H1 (cell line): ENCODE data around the gene ARHGAP23. TPM values are rescaled to one million over a fixed set of nuclear protein-coding genes. Genes with fewer than 3 reads are reported as not detected.

Experiments used
- CTCF ChIA-PET: fragments of 300-600 bp; sonication (Branson Sonifier 250); formaldehyde crosslinking; loops from one replicate; lab custom pipeline; 2021; ENCODE audit not compliant: partially characterized antibody; lab: Charles Lee
- POLR2A ChIA-PET: fragments of 300-600 bp; sonication (Branson Sonifier 250); formaldehyde crosslinking; loops from one replicate; lab custom pipeline; 2021; ENCODE audit warnings: inconsistent platforms; ENCODE audit not compliant: partially characterized antibody; lab: Charles Lee
- DNase-seq, 2 experiments: peaks; one replicate each; pipeline versions ENCODE4 v3.0.0 to v3.0.0-alpha.2; 2010 to 2022; ENCODE audit warnings: low spot score in 2 of 2, low read depth in 1 of 2, mixed read lengths in 1 of 2
- FAIRE-seq: peaks from 2 replicates; lab custom pipeline; 2011; peaks lifted over from hg19 to GRCh38; lab: Jason Lieb, UNC
- H2AFZ ChIP-seq: 2 replicates; pipeline ENCODE4 v1.8.1; 2012; ENCODE audit warnings: low read length, inconsistent platforms
- H2AK5ac ChIP-seq: 2 replicates; pipeline ENCODE4 v1.6.1; 2013; ENCODE audit warnings: low read depth, low read length
- H2BK120ac ChIP-seq: replicated peaks from 2 replicates; pipeline ENCODE3; 2013; ENCODE audit warnings: low read depth, low read length, inconsistent platforms
- H2BK12ac ChIP-seq: 2 replicates; pipeline ENCODE4 v1.6.1; 2013; ENCODE audit warnings: low read depth, low read length
- H2BK15ac ChIP-seq: 2 replicates; pipeline ENCODE4 v1.6.1; 2013; ENCODE audit warnings: low read length
- H2BK20ac ChIP-seq: 2 replicates; pipeline ENCODE4 v1.6.1; 2013; ENCODE audit warnings: low read length
- H2BK5ac ChIP-seq: 2 replicates; pipeline ENCODE4 v1.6.1; 2013; ENCODE audit warnings: low read depth, low read length
- H3K14ac ChIP-seq: 2 replicates; pipeline ENCODE4 v1.6.1; 2013; ENCODE audit warnings: inconsistent platforms; ENCODE audit not compliant: insufficient read length
- H3K18ac ChIP-seq: 2 replicates; pipeline ENCODE4 v1.6.1; 2013; ENCODE audit warnings: low read length; ENCODE audit errors: extremely low read depth
- H3K23ac ChIP-seq: 2 replicates; pipeline ENCODE4 v1.6.1; 2013; ENCODE audit warnings: inconsistent platforms; ENCODE audit not compliant: insufficient read length
- H3K23me2 ChIP-seq: 2 replicates; pipeline ENCODE4 v1.6.1; 2013; ENCODE audit warnings: low read depth, low read length
- H3K27ac ChIP-seq: 2 replicates; pipeline ENCODE4 v1.6.1; 2011; ENCODE audit warnings: low read depth, low read length, inconsistent platforms
- H3K27me3 ChIP-seq, 4 experiments: replicated peaks in 1 of 4; 1 replicate in 1 of 4; 2 replicates in 3 of 4; pipeline versions ENCODE4 v1.6.1 to v1.8.1; 2011 to 2013; ENCODE audit warnings: low read length in 3 of 4, mild to moderate bottlenecking in 3 of 4, inconsistent platforms in 2 of 4, mixed read lengths in 2 of 4, moderate library complexity in 1 of 4; ENCODE audit not compliant: control insufficient read depth in 3 of 4, insufficient read depth in 3 of 4; ENCODE audit errors: extremely low read depth in 1 of 4
- H3K36me3 ChIP-seq, 4 experiments: 2 replicates each; pipeline versions ENCODE4 v1.6.1 to v1.8.1; 2011 to 2013; ENCODE audit warnings: mild to moderate bottlenecking in 4 of 4, low read length in 3 of 4, moderate library complexity in 2 of 4, control low read depth in 1 of 4, inconsistent platforms in 1 of 4; ENCODE audit not compliant: insufficient read depth in 4 of 4, control insufficient read depth in 2 of 4
- H3K4ac ChIP-seq: replicated peaks from 2 replicates; pipeline ENCODE3; 2013; ENCODE audit warnings: low read length, low read depth, mixed read lengths, inconsistent platforms; ENCODE audit not compliant: insufficient read length
- H3K4me1 ChIP-seq, 4 experiments: replicated peaks in 1 of 4; 1 replicate in 1 of 4; 2 replicates in 3 of 4; pipeline versions ENCODE4 v1.6.1 to v1.8.1; 2011 to 2013; ENCODE audit warnings: low read length in 3 of 4, inconsistent platforms in 2 of 4, mixed read lengths in 1 of 4; ENCODE audit not compliant: insufficient read depth in 4 of 4, control insufficient read depth in 3 of 4
- H3K4me2 ChIP-seq, 2 experiments: 2 replicates each; pipeline versions ENCODE4 v1.6.1 to v1.8.1; 2011 to 2013; ENCODE audit warnings: low read depth in 2 of 2, low read length in 2 of 2, control low read depth in 1 of 2, inconsistent platforms in 1 of 2, mild to moderate bottlenecking in 1 of 2; ENCODE audit not compliant: insufficient read depth in 1 of 2
- H3K4me3 ChIP-seq, 4 experiments: fragments of 200-600, 300-600 bp in 1 of 4; sonication (generic), shearing (Covaris generic), sonication (Bioruptor Twin) in 1 of 4; 2 replicates each; pipeline versions ENCODE4 v1.5.1 to v1.8.1; 2011 to 2016; ENCODE audit warnings: low read length in 4 of 4, low read depth in 3 of 4, control low read depth in 2 of 4, inconsistent platforms in 2 of 4, mild to moderate bottlenecking in 2 of 4, mixed read lengths in 1 of 4, moderate library complexity in 1 of 4; ENCODE audit not compliant: insufficient read depth in 2 of 4; ENCODE audit errors: extremely low read depth in 1 of 4
- H3K56ac ChIP-seq: replicated peaks from 2 replicates; pipeline ENCODE3; 2013; ENCODE audit warnings: low read depth, mild to moderate bottlenecking, mixed read lengths, low read length, inconsistent platforms; ENCODE audit not compliant: insufficient read length
- H3K79me1 ChIP-seq: 2 replicates; pipeline ENCODE4 v1.6.1; 2013; ENCODE audit warnings: low read depth, low read length, control low read depth
- H3K79me2 ChIP-seq, 2 experiments: 2 replicates each; pipeline versions ENCODE4 v1.6.1 to v1.8.1; 2012 to 2013; ENCODE audit warnings: low read length in 2 of 2, mild to moderate bottlenecking in 2 of 2, inconsistent platforms in 1 of 2; ENCODE audit not compliant: insufficient read depth in 2 of 2, control insufficient read depth in 1 of 2
- H3K9ac ChIP-seq, 4 experiments: replicated peaks in 1 of 4; 1 replicate in 1 of 4; 2 replicates in 3 of 4; pipeline versions ENCODE4 v1.6.1 to v1.8.1; 2011 to 2013; ENCODE audit warnings: low read depth in 3 of 4, low read length in 3 of 4, control low read depth in 2 of 4, mild to moderate bottlenecking in 2 of 4, moderate library complexity in 2 of 4, inconsistent platforms in 1 of 4; ENCODE audit errors: extremely low read depth in 1 of 4
- H3K9me3 ChIP-seq, 2 experiments: 2 replicates each; pipeline versions ENCODE4 v1.6.1 to v1.8.1; 2012 to 2013; ENCODE audit warnings: mild to moderate bottlenecking in 2 of 2, moderate library complexity in 2 of 2, control low read depth in 1 of 2, inconsistent platforms in 1 of 2, low read depth in 1 of 2, low read length in 1 of 2, mixed read lengths in 1 of 2; ENCODE audit not compliant: insufficient read depth in 2 of 2
- H4K20me1 ChIP-seq, 2 experiments: replicated peaks in 1 of 2; 2 replicates each; pipeline versions ENCODE3 to v1.8.1; 2011 to 2013; ENCODE audit warnings: inconsistent platforms in 2 of 2, low read length in 2 of 2, mild to moderate bottlenecking in 1 of 2; ENCODE audit not compliant: insufficient read depth in 2 of 2, control insufficient read depth in 1 of 2
- H4K5ac ChIP-seq: 2 replicates; pipeline ENCODE4 v1.6.1; 2013; ENCODE audit warnings: low read length, low read depth, mixed read lengths, inconsistent platforms; ENCODE audit not compliant: insufficient read length
- H4K8ac ChIP-seq: 2 replicates; pipeline ENCODE4 v1.8.0; 2013; ENCODE audit warnings: mild to moderate bottlenecking, moderate library complexity, low read length, inconsistent platforms; ENCODE audit not compliant: insufficient read depth; ENCODE audit errors: extremely low read depth
- H4K91ac ChIP-seq: replicated peaks from 2 replicates; pipeline ENCODE3; 2013; ENCODE audit warnings: low read length, mixed read lengths, inconsistent platforms; ENCODE audit not compliant: insufficient read length
- CBX5 ChIP-seq: fragments of 300-800, 300-1000 bp; sonication (generic); IDR thresholded peaks from 2 replicates; pipeline ENCODE4 v1.7.1; 2016; ENCODE audit warnings: antibody characterized with exemption, low read length, low read depth
- CHD2 ChIP-seq: IDR thresholded peaks from 2 replicates; pipeline ENCODE4 v1.6.1; 2012; ENCODE audit warnings: low read length, improper control_type of control experiment
- CTBP2 ChIP-seq: IDR thresholded peaks from 2 replicates; pipeline ENCODE4 v1.7.0; 2011; ENCODE audit warnings: borderline replicate concordance, mild to moderate bottlenecking, moderate library complexity, mixed read lengths, low read length; ENCODE audit not compliant: insufficient read depth, insufficient read length
- EZH2 ChIP-seq: fragments of 200-600 bp; sonication (generic); IDR thresholded peaks from 2 replicates; pipeline ENCODE4 v1.7.1; 2012; ENCODE audit warnings: low read depth, mild to moderate bottlenecking, moderate library complexity, low read length, inconsistent platforms; ENCODE audit not compliant: severe bottlenecking
- GTF2F1 ChIP-seq: IDR thresholded peaks from 2 replicates; pipeline ENCODE4 v1.6.1; 2012; ENCODE audit warnings: low read depth, low read length, improper control_type of control experiment, borderline replicate concordance
- HDAC2 ChIP-seq, 2 experiments: fragments of 300-600 bp in 1 of 2; sonication (generic) in 1 of 2; IDR thresholded peaks; 2 replicates each; pipeline ENCODE4 v1.6.1; 2011 to 2012; ENCODE audit warnings: low read depth in 2 of 2, low read length in 2 of 2, mild to moderate bottlenecking in 2 of 2, moderate library complexity in 2 of 2, borderline replicate concordance in 1 of 2, inconsistent platforms in 1 of 2
- MAFK ChIP-seq: IDR thresholded peaks from 2 replicates; pipeline ENCODE4 v1.6.1; 2012; ENCODE audit warnings: low read depth, mild to moderate bottlenecking, improper control_type of control experiment, low read length
- NRF1 ChIP-seq: IDR thresholded peaks from 2 replicates; pipeline ENCODE4 v1.6.1; 2011; ENCODE audit warnings: mild to moderate bottlenecking, low read depth, low read length, improper control_type of control experiment
- SIX5 ChIP-seq: IDR thresholded peaks from 2 replicates; pipeline ENCODE4 v1.6.1; 2011; ENCODE audit warnings: mild to moderate bottlenecking, low read depth, low read length
- SRF ChIP-seq: IDR thresholded peaks from 2 replicates; pipeline ENCODE4 v1.6.1; 2011; ENCODE audit warnings: mild to moderate bottlenecking, low read depth, low read length, moderate library complexity
- TAF7 ChIP-seq: optimal IDR thresholded peaks from 2 replicates; pipeline ENCODE3; 2011; ENCODE audit warnings: low read depth, mild to moderate bottlenecking, inconsistent platforms, low read length, moderate library complexity, borderline replicate concordance
- WGBS, 2 experiments: shearing (Covaris generic) in 1 of 2; methylation state at CpG; one replicate each; pipeline versions ENCODE4 v1.1.6 to v1.1.7; 2013 to 2015; ENCODE audit warnings: low lambda C conversion rate in 2 of 2, mixed read lengths in 2 of 2, inconsistent platforms in 1 of 2, low coverage in 1 of 2, missing lambda C conversion rate in 1 of 2; ENCODE audit not compliant: insufficient replicate concordance in 2 of 2, insufficient coverage in 1 of 2, insufficient read length in 1 of 2; ENCODE audit errors: extremely low coverage in 1 of 2, missing lambda C conversion rate in 1 of 2; 5-methylcytosine and 5-hydroxymethylcytosine counted together
- polyA plus RNA-seq, 7 experiments: library from polyadenylated mRNA; depleted of rRNA in 3 of 7; stranded (reverse) in 5 of 7; unstranded in 2 of 7; fragments of >200 nt in 5 of 7; fragments of 200-250 nt in 2 of 7; gene quantifications; 1 replicate in 5 of 7; 2 replicates in 1 of 7; 4 replicates in 1 of 7; pipeline versions ENCODE4 v1.2.1 to v1.2.3, GENCODE V29; 2011 to 2013; ENCODE audit warnings: missing spikeins in 2 of 7, mixed read lengths in 2 of 7
- total RNA-seq: library from RNA; stranded (reverse); fragmentation: NEBNext Ultra II Directional; extraction: Animal tissue kit (Norgen Biotek cat#: 25700); gene quantifications from 2 replicates; pipeline ENCODE4 v1.2.1, GENCODE V29; 2021
- TF ChIP-seq, protein P1 (sequence below): IDR thresholded peaks from 2 replicates; pipeline ENCODE4 v1.6.1; 2012; ENCODE audit warnings: low read length, inconsistent platforms

The ARHGAP23 gene
- total and polyA plus RNA-seq, 2 of the 8 experiments (the other 6 are each of a cell fraction or from before 2014, with no cell fraction given) = 16.3 to 107 TPM

- no peak for FAIRE-seq
- CTCF ChIA-PET = interaction anchor here (0.6 to 38.1 kb wide), 8 partner anchors 3 to 124 kb away, joined by 3 to 914 read pairs (median 150); partner anchors contain the start of gene SRCIN1
- H3K9me3 ChIP-seq = no peaks in the 10 kb centered on the region
Measured at GRCh38 chr17:38549285-38549684, 121.0 kb downstream of the ARHGAP23 start.

More at GRCh38 chr17:38549285-38549684, 121.0 kb downstream of the ARHGAP23 start:
- H2AK5ac ChIP-seq = no peak overlapping the region
- no peak overlapping the region for H3K4me2 ChIP-seq
- H3K27ac ChIP-seq = no peak overlapping the region
- no peak overlapping the region for H2BK120ac ChIP-seq
- WGBS, 2 experiments = 86% methylated on average over 4 of the region's 4 CpGs; no CpG with 5 or more reads in 1 of the 2 experiments
- no peak overlapping the region for H3K4ac ChIP-seq
- H2BK5ac ChIP-seq = no peak overlapping the region
- no peak overlapping the region for H2BK20ac ChIP-seq
- H4K91ac ChIP-seq = no peak overlapping the region
- no peaks in the 10 kb centered on the region for H3K36me3 ChIP-seq
- no peaks in the 10 kb centered on the region for H3K79me1 ChIP-seq
- H3K79me2 ChIP-seq = no peaks in the 10 kb centered on the region
- POLR2A ChIA-PET = interaction anchor here (1.8 kb wide), 2 partner anchors 10 to 37 kb away, joined by 6 to 7 read pairs; no protein-coding TSS in a partner anchor
- no peaks in the 10 kb centered on the region for H3K23me2 ChIP-seq
- H3K23ac ChIP-seq = no peak overlapping the region
- H3K56ac ChIP-seq = no peak overlapping the region
- no peak overlapping the region for H3K9ac ChIP-seq
- no peaks in the 10 kb centered on the region for H4K20me1 ChIP-seq
- no peak overlapping the region for H4K8ac ChIP-seq
- H3K18ac ChIP-seq = no peak overlapping the region
- TF ChIP-seq SIX5 (no peak), EZH2 (no peak), CBX5 (no peak), MAFK (no peak), SRF (no peak), TAF7 (no peak), HDAC2 (IDR thresholded peaks at IDR 0.05; ENCODE audit: borderline replicate concordance in 1 of 2, low read depth in 2 of 2, low read length in 2 of 2) (no peak), NRF1 (no peak), CTBP2 (no peak), GTF2F1 (no peak), CHD2 (no peak)
- TF ChIP-seq, protein P1, sequence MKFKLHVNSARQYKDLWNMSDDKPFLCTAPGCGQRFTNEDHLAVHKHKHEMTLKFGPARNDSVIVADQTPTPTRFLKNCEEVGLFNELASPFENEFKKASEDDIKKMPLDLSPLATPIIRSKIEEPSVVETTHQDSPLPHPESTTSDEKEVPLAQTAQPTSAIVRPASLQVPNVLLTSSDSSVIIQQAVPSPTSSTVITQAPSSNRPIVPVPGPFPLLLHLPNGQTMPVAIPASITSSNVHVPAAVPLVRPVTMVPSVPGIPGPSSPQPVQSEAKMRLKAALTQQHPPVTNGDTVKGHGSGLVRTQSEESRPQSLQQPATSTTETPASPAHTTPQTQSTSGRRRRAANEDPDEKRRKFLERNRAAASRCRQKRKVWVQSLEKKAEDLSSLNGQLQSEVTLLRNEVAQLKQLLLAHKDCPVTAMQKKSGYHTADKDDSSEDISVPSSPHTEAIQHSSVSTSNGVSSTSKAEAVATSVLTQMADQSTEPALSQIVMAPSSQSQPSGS = no peak
- no peak overlapping the region for H2BK15ac ChIP-seq
- H3K4me3 ChIP-seq = no peak overlapping the region
- H4K5ac ChIP-seq = no peak overlapping the region
- peaks cover 0 to 5% (median 0%) of the 10 kb centered on the region in 4 experiments; a peak in 2 of 7 replicates for H3K4me1 ChIP-seq
- no peak overlapping the region for H2BK12ac ChIP-seq
- no peaks in the 10 kb centered on the region; a peak in 1 of 7 replicates for H3K27me3 ChIP-seq
- H2AFZ ChIP-seq = no peak overlapping the region
- DNase-seq = no peak
- H3K14ac ChIP-seq = no peak overlapping the region
